ENCODE measurements around the gene CTIF.

Gene CTIF

DNA sequence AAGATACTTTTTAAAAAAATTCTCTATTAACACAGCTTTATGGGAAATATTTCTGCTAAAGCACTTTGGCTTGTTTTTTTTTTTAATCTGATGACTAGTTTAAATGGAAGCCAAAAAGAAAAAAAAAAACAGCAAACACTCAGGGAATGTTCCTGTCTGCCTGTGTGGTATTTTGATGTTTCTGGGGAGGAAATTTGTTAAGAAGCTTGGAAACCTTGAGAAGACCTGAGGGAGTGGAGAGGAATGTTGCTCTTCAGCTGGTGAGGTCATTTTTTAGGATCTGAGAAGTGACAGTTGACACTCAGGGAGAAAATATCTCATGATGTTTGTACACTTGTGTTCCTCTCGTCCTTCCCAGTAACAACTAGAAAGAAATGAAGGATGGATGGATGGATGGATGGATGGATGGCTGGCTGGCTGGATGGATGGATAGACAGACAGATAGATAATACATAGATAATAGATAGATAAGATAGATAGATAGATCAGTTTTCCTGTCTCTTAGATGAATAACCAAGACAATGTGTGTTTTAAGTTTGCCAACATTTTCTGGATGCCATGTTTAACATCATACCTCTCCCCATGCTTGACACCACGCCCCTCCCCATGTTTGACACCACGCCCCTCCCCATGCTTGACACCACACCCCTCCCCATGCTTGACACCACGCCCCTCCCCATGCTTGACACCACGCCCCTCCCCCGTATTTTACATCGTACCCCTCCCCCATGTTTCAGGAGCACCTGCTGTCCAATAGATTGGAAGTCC, 84.8 kb downstream of the CTIF start:
- no peak for DNase-seq

DNA sequence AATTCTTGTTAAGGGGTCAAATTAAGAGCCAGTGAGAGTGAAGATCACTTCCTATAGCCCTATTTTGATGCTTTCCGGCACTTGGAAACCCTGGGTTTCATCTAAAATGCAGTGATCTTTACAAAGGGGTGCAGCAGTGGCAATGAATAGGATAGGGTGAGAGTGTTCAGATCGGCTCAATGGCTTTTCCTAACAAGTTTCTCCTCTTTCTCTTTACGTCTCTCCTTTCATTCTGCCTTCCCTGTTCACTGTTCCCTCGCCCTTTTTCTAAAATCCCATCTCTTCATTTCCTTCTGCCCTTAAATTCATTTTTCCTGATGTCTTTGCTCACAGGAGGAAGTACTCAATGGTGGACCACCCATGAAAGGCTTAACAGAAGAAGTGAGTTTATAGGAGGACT, 86.0 kb downstream of the CTIF start:
- no peak for DNase-seq

DNA sequence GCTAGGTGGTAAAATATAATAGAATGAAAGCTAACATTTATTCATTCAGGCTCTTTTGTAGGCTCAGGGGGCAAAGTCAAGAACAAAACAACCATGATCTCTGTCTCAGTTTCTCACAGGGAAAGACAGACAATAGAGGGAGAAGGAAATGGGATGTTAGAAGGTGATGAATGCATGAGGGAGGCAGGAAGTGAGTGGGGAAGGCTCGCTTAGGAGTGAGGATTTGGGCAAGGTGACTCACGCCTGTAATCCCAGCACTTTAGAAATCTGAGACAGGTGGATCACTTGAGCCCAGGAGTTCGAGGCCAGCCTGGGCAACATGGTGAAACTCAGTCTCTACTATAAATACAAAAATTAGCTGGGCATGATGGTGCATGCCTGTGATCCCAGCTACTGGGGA, 88.4 kb downstream of the CTIF start:
- no peak for DNase-seq

DNA sequence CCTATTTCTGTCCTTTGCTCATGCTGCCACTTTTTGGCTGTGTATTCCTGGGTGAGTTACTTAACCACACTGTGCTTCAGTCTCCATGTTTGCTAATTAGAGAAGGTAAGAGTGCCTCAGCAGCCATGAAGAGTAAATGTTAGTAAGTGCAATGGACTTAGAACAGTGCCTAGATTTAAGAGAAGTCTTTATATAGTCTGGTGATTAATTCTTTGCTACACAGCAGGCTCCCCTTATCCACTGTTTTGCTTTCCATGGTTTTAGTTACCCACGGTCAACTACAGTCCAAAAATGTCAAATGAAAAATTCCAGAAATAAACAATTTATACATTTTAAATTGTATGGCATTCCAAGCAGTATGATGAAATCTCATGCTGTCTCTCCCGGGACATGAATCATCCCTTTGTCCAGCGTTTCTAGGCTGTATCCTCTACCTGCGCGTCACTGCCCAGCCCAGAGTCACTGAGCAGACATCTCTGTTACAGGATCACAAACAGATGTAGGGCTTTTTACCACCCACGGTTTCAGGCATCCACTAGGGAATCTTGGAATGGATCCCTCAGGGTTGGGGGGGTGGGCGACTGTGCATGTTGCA, 91.0 kb downstream of the CTIF start:
- no peak for DNase-seq

DNA sequence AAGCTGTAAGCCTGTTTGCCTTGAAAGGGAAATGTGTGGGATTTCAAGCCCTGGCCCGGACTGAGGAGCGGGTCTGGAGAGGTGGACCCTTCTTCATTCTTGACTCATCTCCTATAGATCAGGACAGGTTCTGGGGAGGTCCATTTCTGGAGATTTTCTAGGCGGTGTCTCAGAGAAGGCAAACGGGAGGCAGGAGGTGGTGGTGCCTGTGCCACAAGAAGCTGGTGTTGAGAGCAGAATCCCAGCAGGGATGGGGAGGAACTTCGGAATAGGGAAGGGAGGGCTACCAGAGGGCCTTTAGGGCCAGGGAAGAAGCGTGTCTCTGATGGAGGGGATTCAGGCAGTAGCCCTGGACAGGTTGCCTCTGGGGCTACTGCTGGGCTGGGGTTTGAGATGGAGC, 93.0 kb downstream of the CTIF start:
- DNase-seq = no peak

GRCh38 chr18:48632676-48633257, 93.9 kb downstream of the CTIF start:
- DNase-seq = no peak

GRCh38 chr18:48634491-48634890, 95.7 kb downstream of the CTIF start:
- no peak for DNase-seq

GRCh38 chr18:48634975-48635374, 96.1 kb downstream of the CTIF start:
- DNase-seq = no peak

- DNase-seq = no peak
Observed at GRCh38 chr18:48635806-48636205, 97.0 kb downstream of the CTIF start.

DNA sequence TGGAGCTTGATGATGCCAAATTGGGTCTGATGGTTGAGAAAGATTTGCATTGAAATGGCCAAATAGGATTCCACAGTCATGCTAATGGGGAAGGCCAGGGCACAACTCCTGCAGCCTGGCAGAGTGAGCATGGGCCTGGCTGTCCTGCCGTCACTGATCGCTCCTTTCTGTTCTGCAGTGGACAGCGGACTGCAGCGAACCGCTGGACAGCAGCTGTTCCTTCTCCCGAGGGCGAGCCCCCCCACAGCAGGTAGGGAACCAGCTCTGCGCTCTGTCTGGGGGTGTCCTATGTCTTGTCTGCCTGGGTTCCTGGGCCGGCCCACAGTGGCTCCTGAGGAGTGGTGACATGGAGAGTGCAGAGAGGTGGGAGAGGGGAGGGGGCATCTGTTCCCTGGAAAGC, 97.6 kb downstream of the CTIF start:
- DNase-seq = no peak

DNA sequence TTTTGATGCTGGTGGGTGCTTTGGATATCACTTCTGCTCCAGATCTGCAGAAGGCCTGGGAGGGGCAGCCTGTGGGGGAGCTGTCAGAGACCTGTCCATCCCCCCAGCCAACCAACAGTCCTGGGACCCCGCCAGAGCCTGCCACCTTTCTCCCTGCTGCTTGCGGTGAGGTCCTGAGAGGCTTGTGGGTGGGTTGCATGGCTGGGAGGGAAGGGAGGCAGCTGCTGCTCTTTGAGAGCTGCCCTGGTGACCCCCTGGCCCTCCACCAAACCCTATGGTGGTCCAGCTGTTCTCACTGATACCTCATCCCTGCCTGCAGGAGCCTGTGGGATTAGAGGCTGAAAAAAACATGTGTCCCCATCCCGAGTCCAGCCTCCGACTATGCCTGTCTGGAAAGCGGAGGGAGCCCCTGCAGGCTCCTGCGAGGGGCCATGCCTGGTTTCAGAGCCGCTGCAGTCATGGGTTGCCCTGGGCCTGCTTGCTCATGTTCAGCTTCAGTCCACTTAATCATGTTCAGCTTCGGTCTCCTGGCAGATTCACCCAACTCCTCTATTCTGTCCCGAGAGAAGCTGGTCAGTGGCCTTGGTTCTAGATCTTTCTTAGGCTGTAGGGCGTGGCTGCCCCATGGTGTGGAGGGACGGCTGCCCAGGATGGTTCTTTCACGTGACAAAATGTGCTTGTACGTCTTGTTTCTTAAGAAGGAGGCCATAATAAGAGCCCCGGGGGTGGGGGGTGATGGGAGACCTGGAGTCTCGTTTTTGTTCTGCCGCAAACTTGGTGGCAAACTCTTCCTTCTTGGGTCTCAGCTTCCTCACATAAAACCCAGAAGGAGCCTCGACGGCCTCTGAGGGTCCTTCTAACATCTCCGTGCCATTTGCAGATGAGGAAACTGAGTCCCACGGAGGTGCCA, 98.5 kb downstream of the CTIF start:
- no peak for DNase-seq

DNA sequence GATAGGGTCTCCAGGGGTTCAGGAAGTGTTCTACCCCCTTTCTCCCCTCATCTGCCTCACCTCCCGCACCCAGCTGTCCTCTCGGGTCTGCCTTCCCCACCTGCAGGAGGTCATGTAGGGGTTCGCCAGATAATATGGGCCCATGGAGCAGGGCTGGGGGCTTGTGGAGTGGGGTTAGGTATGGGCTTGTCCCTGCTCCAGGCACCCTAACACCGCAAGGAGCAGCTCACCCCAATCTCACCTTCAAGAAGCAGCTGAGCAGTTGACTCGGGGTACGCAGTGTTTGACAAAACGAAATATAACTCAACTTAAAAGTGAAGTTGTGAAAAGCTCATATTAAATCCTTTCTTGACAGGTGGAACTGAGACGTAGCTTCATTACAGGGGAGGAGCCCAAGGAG, 99.6 kb downstream of the CTIF start:
- no peak for DNase-seq

- DNase-seq = no peak
Observed at GRCh38 chr18:48638896-48639771, 100.3 kb downstream of the CTIF start.

- DNase-seq = no peak
Observed at GRCh38 chr18:48639772-48640432, 101.1 kb downstream of the CTIF start.

- DNase-seq = no peak
Observed at GRCh38 chr18:48640566-48641270, 101.9 kb downstream of the CTIF start.

- no peak for DNase-seq
Observed at GRCh38 chr18:48641981-48642380, 103.2 kb downstream of the CTIF start.

- no peak for DNase-seq
Observed at GRCh38 chr18:48642503-48642902, 103.7 kb downstream of the CTIF start.

DNA sequence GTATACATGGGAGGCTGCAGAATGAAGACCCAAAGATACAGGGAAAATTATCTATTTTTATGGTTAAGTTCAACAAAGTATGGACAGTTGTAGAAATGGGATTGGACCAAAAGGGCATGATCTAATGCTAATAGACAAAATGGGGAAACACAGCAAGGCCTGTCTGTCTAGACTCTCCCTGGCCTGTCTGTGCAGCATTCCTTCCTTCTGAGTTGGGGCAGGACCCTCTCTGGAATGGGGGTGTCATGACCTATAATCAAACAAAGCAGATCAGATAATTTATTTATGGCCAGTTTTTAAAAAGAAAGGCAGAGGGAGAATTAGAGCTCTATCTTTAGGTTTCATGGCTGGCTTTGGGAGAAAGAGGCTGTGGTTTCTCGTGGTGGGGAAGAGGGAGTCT, 104.4 kb downstream of the CTIF start:
- DNase-seq = no peak

GRCh38 chr18:48644029-48644428, 105.2 kb downstream of the CTIF start:
- DNase-seq = no peak

GRCh38 chr18:48645427-48646002, 106.7 kb downstream of the CTIF start:
- no peak for DNase-seq

DNA sequence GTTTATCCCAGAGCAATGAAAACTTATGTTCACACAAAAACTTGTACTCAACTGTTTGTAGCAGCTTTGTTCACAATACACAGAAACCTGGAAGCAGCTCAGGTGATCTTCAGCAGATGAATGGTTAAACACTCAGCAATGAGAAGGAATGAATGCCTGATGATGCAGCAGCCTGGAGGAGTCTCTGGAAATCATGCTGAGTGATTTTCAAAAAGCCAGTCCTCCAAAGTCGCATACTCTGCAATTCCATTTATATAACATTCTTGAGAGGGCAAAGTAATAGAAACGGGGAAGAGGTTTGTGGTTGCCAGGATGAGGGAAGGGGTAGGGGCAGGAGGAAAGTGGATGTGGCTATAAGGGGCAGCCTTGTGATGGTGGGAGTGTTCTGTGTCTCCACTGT, 108.1 kb downstream of the CTIF start:
- no peak for DNase-seq

Measured in CD4-positive, alpha-beta T cell treated with Interleukin-1 beta for 1 hour (primary cell).